A549 (cell line): Measurements from ENCODE around the gene FAM53B. TPM values are rescaled to one million over a fixed set of nuclear protein-coding genes. Genes with fewer than 3 reads are reported as not detected.

Source experiments
- ATAC-seq, 2 experiments: fragments of 200-7000 bp in 1 of 2; fragments of >200 bp in 1 of 2; cut with Nextera tagmentation in 1 of 2; cut with Tn5 transposase in 1 of 2; 3 replicates each; pipeline versions ENCODE4 v1.8.0 to v1.9.1; 2018 to 2020; ENCODE audit warnings: mild to moderate bottlenecking in 1 of 2, moderate library complexity in 1 of 2
- CTCF ChIA-PET: fragments of 300-600 bp; sonication (Branson Sonifier 250); formaldehyde crosslinking; extraction: SDS; loops from one replicate; lab custom pipeline; 2021; ENCODE audit warnings: antibody characterized with exemption, inconsistent platforms; lab: Yijun Ruan, JAX
- POLR2A ChIA-PET: fragments of 350-600 bp; formaldehyde crosslinking; extraction: SDS; loops from one replicate; lab custom pipeline; 2021; ENCODE audit warnings: antibody characterized with exemption, inconsistent platforms; lab: Yijun Ruan, JAX
- DNase-seq, 2 experiments: peaks; one replicate each; pipeline versions ENCODE4 v3.0.0 to v3.0.0-alpha.2; 2011 to 2016; ENCODE audit warnings: low read depth in 1 of 2, low spot score in 1 of 2
- FAIRE-seq: peaks from 2 replicates; lab custom pipeline; 2011; peaks lifted over from hg19 to GRCh38; lab: Jason Lieb, UNC
- H3K27ac ChIP-seq, 2 experiments: fragments of >200 bp; sonication (Bioruptor Twin); formaldehyde crosslinking; 3 replicates each; pipeline ENCODE4 v1.5.1; 2016 to 2017
- H3K4me1 ChIP-seq: fragments of >200 bp; sonication (Bioruptor Twin); formaldehyde crosslinking; 3 replicates; pipeline ENCODE4 v1.6.1; 2016
- H3K4me2 ChIP-seq: fragments of >200 bp; sonication (Bioruptor Twin); formaldehyde crosslinking; 3 replicates; pipeline ENCODE4 v1.6.1; 2016
- H3K4me3 ChIP-seq: fragments of >200 bp; sonication (Bioruptor Twin); formaldehyde crosslinking; 3 replicates; pipeline ENCODE4 v1.5.1; 2016
- H3K9me3 ChIP-seq: fragments of >200 bp; sonication (Bioruptor Twin); formaldehyde crosslinking; 3 replicates; pipeline ENCODE4 v1.6.1; 2016
- CBX2 ChIP-seq: fragments of 200-600 bp; sonication (generic); IDR thresholded peaks from 2 replicates; pipeline ENCODE4 v1.6.1; 2016; ENCODE audit warnings: low read depth, mild to moderate bottlenecking, borderline replicate concordance
- CBX8 ChIP-seq: fragments of 200-600 bp; sonication (generic); IDR thresholded peaks from 2 replicates; pipeline ENCODE4 v1.6.1; 2016
- CHD2 ChIP-seq: fragments of 150-350 bp; IDR thresholded peaks from 2 replicates; pipeline ENCODE4 v1.6.1; 2014; ENCODE audit warnings: low read length; ENCODE audit not compliant: partially characterized antibody
- CHD4 ChIP-seq: fragments of 200-600 bp; sonication (generic); IDR thresholded peaks from 2 replicates; pipeline ENCODE4 v1.6.1; 2016; ENCODE audit warnings: antibody characterized with exemption, mild to moderate bottlenecking, borderline replicate concordance
- EP300 ChIP-seq, 2 experiments: fragments of >200 bp; sonication (Bioruptor Twin); formaldehyde crosslinking; IDR thresholded peaks; 2 replicates in 1 of 2; 3 replicates in 1 of 2; pipeline ENCODE4 v1.6.1; 2016 to 2017
- FOXS1 ChIP-seq: fragments of 250-450 bp; sonication (Bioruptor Pico); IDR thresholded peaks from 2 replicates; pipeline ENCODE4 v1.5.0; 2020; ENCODE audit warnings: mild to moderate bottlenecking, moderate library complexity
- GATA3 ChIP-seq: IDR thresholded peaks from 2 replicates; pipeline ENCODE4 v1.6.1; 2012; ENCODE audit warnings: borderline replicate concordance
- HOXA7 ChIP-seq: fragments of 250-450 bp; sonication (Bioruptor Pico); IDR thresholded peaks from 2 replicates; pipeline ENCODE4 v1.5.0; 2020; ENCODE audit warnings: mild to moderate bottlenecking, moderate library complexity
- JUN ChIP-seq, 2 experiments: fragments of >200 bp; sonication (Bioruptor Twin); formaldehyde crosslinking; IDR thresholded peaks; 2 replicates in 1 of 2; 3 replicates in 1 of 2; pipeline ENCODE4 v1.6.1; 2016 to 2017
- MAX ChIP-seq: IDR thresholded peaks from 2 replicates; pipeline ENCODE4 v1.6.1; 2012
- MAZ ChIP-seq: fragments of 150-350 bp; IDR thresholded peaks from 2 replicates; pipeline ENCODE4 v1.6.1; 2014; ENCODE audit warnings: antibody characterized with exemption, low read depth, low read length, borderline replicate concordance
- NFE2L2 ChIP-seq: fragments of 150-350 bp; conservative IDR thresholded peaks from 2 replicates; pipeline ENCODE4 v1.6.1; 2014; ENCODE audit warnings: low read length
- PBX3 ChIP-seq: IDR thresholded peaks from 2 replicates; pipeline ENCODE4 v1.6.1; 2012
- PHF8 ChIP-seq: fragments of 200-600 bp; sonication (generic); IDR thresholded peaks from 2 replicates; pipeline ENCODE4 v1.6.1; 2016; ENCODE audit warnings: low read depth, mild to moderate bottlenecking, antibody characterized with exemption, moderate library complexity, borderline replicate concordance
- REST ChIP-seq: fragments of 200-600 bp; sonication (generic); IDR thresholded peaks from 2 replicates; pipeline ENCODE4 v1.6.1; 2016; ENCODE audit warnings: antibody characterized with exemption, mild to moderate bottlenecking, moderate library complexity
- RFX5 ChIP-seq: fragments of 450-650 bp; IDR thresholded peaks from 2 replicates; pipeline ENCODE4 v1.7.1; 2014; ENCODE audit warnings: antibody characterized with exemption, mild to moderate bottlenecking, moderate library complexity
- SMC3 ChIP-seq: fragments of >200 bp; sonication (Bioruptor Twin); formaldehyde crosslinking; IDR thresholded peaks from 3 replicates; pipeline ENCODE4 v1.6.1; 2018; ENCODE audit warnings: inconsistent platforms
- USF2 ChIP-seq: fragments of 450-650 bp; IDR thresholded peaks from 2 replicates; pipeline ENCODE4 v1.6.1; 2014; ENCODE audit warnings: antibody characterized with exemption
- ZNF302 ChIP-seq: fragments of 250-450 bp; sonication (Bioruptor Pico); IDR thresholded peaks from 2 replicates; pipeline ENCODE4 v1.9.0; 2021; ENCODE audit warnings: inconsistent platforms, mild to moderate bottlenecking, moderate library complexity
- WGBS: methylation state at CpG from one replicate; pipeline ENCODE4 v1.1.6; 2017; ENCODE audit errors: missing lambda C conversion rate; 5-methylcytosine and 5-hydroxymethylcytosine counted together
- polyA plus RNA-seq, 4 experiments: library from polyadenylated mRNA; depleted of rRNA in 3 of 4; stranded (reverse); fragments of >200 nt; fragmentation: RNase III in 1 of 4; extraction: RNeasy Plus Mini Kit Qiagen cat#74134 plus additional on column Dnase treatment in 1 of 4; gene quantifications; 2 replicates in 3 of 4; 3 replicates in 1 of 4; pipeline ENCODE4 v1.2.3, GENCODE V29; 2011 to 2017
- TF ChIP-seq, protein P1 (sequence below): fragments of 150-350 bp; IDR thresholded peaks from 2 replicates; pipeline ENCODE4 v1.6.1; 2014; ENCODE audit warnings: low read depth, mild to moderate bottlenecking, low read length

FAM53B gene
- polyA plus RNA-seq, 2 of the 4 experiments (the other 2 are of a cell fraction) = 5.1 to 8.5 TPM

DNA sequence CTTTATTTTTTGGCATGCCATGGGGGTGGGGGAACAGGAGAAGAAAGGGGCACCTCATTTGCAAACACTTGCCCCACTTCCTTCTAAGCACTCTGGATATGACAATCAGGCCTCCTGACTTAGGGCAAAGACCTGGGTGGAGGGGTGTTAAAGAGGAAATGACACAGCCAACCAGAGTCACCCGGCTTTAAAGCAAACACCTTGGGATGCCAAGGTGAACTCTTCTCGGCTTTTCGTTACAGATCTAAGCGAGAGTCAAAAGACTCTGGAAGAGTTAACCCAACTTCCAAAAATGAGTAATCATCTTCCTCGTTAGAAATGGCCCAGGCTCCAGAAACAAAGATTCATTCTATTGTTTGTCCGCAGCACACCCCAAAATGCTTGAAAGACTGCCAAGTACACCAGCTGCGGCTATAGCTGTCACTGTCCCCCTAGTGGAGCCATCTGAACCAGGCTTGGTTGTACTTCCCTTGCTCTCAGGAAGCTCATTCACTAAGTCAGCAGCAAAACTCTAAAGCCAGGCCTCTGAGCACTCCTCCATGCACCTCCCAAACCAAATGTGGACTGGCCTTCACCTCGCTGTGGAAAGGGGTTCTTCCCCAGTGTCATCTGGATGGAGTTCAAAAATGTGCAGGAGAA lies 24.8 kb downstream of the FAM53B start:
- ATAC-seq (peak; percentile 66; a peak in 4 of 6 replicates), FAIRE-seq (no peak)

GRCh38 chr10:124717911-124718741 lies 26.1 kb downstream of the FAM53B start:
- Histone ChIP-seq H3K4me1 (no peaks in the 10 kb centered on the region), H3K9me3 (no peaks in the 10 kb centered on the region), H3K4me2 (no peak overlapping the region), H3K4me3 (no peak overlapping the region), H3K27ac (no peak overlapping the region)
- DNase-seq (no peak), FAIRE-seq (no peak), ATAC-seq (no peak)
- no peak for TF ChIP-seq PHF8
- TF ChIP-seq HOXA7 = no peak
- no peak for TF ChIP-seq NFE2L2
- TF ChIP-seq GATA3 = no peak
- no peak for TF ChIP-seq MAZ
- no peak for TF ChIP-seq PBX3
- no peak for TF ChIP-seq REST
- TF ChIP-seq CHD2 = no peak
- no peak for TF ChIP-seq ZNF302 (CRISPR knock-in tag)
- TF ChIP-seq RFX5 = no peak
- TF ChIP-seq USF2 = no peak
- no peak for TF ChIP-seq EP300 (IDR thresholded peaks at IDR 0.05)
- no peak for TF ChIP-seq CBX2
- no peak for TF ChIP-seq FOXS1 (CRISPR knock-in tag)
- no peak for TF ChIP-seq JUN (IDR thresholded peaks at IDR 0.05)
- TF ChIP-seq MAX = no peak
- 85% methylated on average over 12 of the region's 12 CpGs for WGBS
- ChIA-PET POLR2A (interaction anchor here (0.6 kb wide), 1 partner anchor 194 kb away, joined by 5 read pairs; no protein-coding TSS in a partner anchor), CTCF (interaction anchor here (0.6 to 3.0 kb wide), 5 partner anchors 10 to 704 kb away, joined by 3 to 12 read pairs (median 3); no protein-coding TSS in a partner anchor)

More for the DNA sequence above, 24.8 kb downstream of the FAM53B start:
- Histone ChIP-seq H3K27ac (no peak overlapping the region), H3K4me3 (no peak overlapping the region), H3K9me3 (no peaks in the 10 kb centered on the region), H3K4me1 (no peaks in the 10 kb centered on the region), H3K4me2 (no peak overlapping the region)
- peak in 1 of 2 experiments; percentile 26 for DNase-seq
- ChIA-PET CTCF (interaction anchor here (0.7 to 0.8 kb wide), 2 partner anchors 22 to 196 kb away, joined by 3 read pairs; no protein-coding TSS in a partner anchor), POLR2A (no interaction called here)
- WGBS = 70% methylated on average over 8 of the region's 8 CpGs
- no peak for TF ChIP-seq HOXA7
- no peak for TF ChIP-seq CBX8
- TF ChIP-seq EP300 (IDR thresholded peaks at IDR 0.05) = no peak
- no peak for TF ChIP-seq CHD4
- TF ChIP-seq, protein P1, sequence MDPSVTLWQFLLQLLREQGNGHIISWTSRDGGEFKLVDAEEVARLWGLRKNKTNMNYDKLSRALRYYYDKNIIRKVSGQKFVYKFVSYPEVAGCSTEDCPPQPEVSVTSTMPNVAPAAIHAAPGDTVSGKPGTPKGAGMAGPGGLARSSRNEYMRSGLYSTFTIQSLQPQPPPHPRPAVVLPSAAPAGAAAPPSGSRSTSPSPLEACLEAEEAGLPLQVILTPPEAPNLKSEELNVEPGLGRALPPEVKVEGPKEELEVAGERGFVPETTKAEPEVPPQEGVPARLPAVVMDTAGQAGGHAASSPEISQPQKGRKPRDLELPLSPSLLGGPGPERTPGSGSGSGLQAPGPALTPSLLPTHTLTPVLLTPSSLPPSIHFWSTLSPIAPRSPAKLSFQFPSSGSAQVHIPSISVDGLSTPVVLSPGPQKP = no peak
- TF ChIP-seq PBX3 = no peak
- no peak for TF ChIP-seq SMC3
- no peak for TF ChIP-seq PHF8
